HG03460 (cell line): Measurements from ENCODE around the gene MED26.
"Not testable (repeated sequence)": the region's sequence is repeated elsewhere in the genome, so short reads cannot be mapped to it uniquely, and the experiment has no call there.

ENCODE experiments used
- ATAC-seq: cut with Tn5 transposase; IDR thresholded peaks from one replicate; pipeline ENCODE4 v1.9.1; 2021; ENCODE audit not compliant: unreplicated experiment

MED26 gene, protein sequence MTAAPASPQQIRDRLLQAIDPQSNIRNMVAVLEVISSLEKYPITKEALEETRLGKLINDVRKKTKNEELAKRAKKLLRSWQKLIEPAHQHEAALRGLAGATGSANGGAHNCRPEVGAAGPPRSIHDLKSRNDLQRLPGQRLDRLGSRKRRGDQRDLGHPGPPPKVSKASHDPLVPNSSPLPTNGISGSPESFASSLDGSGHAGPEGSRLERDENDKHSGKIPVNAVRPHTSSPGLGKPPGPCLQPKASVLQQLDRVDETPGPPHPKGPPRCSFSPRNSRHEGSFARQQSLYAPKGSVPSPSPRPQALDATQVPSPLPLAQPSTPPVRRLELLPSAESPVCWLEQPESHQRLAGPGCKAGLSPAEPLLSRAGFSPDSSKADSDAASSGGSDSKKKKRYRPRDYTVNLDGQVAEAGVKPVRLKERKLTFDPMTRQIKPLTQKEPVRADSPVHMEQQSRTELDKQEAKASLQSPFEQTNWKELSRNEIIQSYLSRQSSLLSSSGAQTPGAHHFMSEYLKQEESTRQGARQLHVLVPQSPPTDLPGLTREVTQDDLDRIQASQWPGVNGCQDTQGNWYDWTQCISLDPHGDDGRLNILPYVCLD

GRCh38 chr19:16628183-16628983 is at the start of gene MED26:
Gene MED26 (minus strand): TSS chr19:16628204. CDS start chr19:16627943, 261 bp downstream.
- ATAC-seq = peak; percentile 85

DNA sequence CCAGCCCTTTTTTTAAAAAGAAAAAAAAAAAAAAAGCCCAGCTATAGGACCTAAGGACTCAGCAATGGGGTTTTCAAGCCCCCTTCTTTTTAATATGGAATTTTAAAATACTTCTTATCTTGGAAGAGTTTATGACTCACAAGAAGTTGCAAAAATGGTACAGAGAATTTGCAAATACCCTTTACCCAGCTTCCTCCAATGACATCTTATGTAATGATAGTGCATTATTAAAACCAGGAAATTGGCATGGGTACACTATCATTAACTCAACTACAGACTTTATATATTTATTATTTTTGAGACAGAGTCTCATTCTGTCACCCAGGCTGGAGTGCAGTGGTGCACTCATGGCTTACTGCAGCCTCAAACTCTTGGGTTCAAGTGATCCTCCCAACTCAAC is 49.1 kb upstream of the MED26 start:
- ATAC-seq = no peak

DNA sequence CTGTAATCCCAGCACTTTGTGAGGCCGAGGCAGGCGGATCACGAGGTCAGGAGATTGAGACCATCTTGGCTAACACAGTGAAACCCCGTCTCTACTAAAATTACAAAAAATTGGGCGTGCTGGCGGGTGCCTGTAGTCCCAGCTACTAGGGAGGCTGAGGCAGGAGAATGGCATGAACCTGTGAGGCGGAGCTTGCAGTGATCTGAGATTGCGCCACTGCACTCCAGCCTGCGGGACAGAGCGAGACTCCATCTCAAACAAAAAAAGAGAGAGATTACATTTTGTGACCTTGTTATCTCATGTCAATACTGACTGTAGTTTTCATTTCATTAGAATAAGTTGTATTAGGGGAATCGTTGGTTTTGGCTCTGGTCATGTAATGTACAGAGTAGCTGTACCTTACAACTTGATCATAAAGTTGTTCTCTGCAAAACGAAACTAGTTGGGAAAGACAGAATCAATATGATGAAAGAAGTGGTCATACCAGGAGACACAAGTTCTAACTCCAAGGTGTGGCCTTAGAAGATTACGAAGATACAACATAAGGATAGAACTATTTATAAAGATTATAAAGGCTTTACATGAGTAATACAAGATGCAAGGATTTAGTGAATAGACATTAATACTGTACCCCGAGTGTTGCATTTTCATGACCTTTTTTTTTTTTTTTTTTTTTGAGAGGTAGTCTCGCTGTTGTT is 48.2 kb upstream of the MED26 start:
- ATAC-seq = no peak

DNA sequence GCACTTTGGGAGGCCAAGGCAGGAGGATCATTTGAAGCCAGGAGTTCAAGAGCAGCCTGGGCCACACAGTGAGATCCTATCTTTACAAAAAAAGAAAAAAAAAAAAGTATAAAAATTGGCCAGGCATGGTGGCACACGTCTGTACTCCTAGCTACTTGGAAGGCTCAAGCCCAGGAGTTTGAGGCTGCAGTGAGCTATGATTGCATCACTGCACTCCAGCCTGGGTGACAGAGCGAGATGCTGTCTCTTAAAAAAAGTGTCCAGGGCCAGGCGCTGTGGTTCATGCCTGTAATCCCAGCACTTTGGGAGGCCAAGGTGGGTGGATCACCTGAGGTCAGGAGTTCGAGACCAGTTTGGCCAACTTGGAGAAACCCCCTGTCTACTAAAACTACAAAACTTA is 45.8 kb upstream of the MED26 start:
- not testable (repeated sequence) for ATAC-seq

DNA sequence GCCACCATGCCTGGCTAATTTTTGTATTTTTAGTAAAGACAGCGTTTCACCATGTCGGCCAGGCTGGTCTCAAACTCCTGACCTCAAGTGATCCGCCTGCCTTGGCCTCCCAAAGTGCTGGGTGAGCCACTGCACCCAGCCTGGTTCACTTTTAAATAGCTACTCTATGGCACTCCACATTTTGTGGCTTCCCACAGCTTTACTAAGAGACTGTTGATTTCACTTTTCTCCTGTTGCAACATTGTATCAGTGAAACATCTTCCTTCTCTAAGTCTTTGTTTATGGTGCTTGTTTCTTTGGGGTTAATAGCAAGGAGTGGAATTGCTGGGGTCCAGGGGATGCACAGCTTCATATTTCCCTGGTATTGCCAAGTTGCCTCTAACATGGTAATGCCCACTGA is 45.2 kb upstream of the MED26 start:
- no peak for ATAC-seq

DNA sequence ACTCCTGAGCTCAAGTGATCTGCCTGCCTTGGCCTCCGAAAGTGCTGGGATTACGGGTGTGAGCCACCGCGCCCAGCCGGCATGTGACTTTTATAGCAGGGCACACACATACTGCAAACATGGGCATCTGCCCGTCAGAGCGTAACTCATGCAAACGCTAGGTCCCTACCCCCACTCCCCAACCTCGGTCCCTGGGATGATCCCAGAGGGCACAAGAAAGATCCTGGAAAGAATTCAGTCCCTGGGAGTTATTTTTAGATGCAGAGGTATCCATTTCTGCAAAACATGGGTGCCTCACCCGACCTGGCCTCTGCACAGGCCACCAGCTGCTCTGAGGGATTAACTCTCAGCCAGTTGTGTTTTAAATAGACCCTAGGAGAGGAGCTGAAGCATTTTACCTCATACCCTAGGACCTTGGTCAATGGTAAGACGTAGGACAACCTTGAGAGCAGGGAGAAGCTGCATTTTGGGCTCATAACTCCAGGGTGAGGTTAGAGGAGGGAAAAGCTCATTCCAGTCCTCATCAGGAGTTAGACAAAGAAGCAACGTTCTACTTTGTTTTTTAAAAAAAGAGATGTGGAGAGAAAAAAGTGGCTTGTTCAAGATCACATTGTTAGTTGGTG is 43.8 kb upstream of the MED26 start:
- no peak for ATAC-seq

DNA sequence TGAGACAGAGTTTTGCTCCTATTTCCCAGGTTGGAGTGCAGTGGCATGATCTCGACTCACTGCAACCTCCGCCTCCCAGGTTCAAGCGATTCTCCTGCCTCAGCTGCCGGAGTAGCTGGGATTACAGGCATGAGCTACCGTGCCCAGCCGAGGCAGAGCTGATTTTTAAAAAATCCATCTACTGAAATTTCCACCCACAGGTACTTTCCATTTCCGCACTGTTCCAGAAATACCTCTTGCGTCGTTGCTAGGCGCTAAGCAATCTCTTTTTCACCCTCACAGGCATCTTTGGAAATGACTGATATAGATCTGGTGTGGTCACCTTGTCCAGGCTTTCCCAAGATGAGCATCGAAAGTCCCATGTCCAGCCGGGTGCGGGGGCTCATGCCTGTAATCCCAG is 42.3 kb upstream of the MED26 start:
- no peak for ATAC-seq

GRCh38 chr19:16668702-16669101 is 40.7 kb upstream of the MED26 start:
- ATAC-seq = not testable (repeated sequence)

DNA sequence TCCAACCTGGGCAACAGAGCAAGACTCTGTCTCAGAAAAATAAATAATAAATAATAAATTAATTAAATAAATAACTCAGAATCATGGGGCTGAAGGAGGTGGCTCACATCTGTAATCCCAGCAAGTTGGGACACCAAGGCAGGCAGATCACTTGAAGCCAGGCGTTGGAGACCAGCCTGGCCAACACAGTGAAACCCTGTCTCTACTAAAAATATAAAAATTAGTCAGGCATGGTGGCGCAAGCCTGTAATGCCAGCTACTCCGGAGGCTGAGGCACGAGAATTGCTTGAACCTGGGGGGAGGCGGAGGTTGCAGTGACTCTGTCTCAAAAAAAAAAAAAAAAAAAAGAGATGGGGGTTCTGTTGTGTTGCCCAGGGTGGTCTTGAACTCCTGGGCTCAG is 40.2 kb upstream of the MED26 start:
- ATAC-seq = no peak

- no peak for ATAC-seq
These were observed 33.6 kb upstream of the MED26 start for GRCh38 chr19:16661480-16662034.

GRCh38 chr19:16660763-16661479 is 32.9 kb upstream of the MED26 start, which contains the start of gene TMEM38A:
Gene TMEM38A (plus strand): TSS chr19:16661139. CDS start chr19:16661218, 79 bp downstream.
- no peak for ATAC-seq

DNA sequence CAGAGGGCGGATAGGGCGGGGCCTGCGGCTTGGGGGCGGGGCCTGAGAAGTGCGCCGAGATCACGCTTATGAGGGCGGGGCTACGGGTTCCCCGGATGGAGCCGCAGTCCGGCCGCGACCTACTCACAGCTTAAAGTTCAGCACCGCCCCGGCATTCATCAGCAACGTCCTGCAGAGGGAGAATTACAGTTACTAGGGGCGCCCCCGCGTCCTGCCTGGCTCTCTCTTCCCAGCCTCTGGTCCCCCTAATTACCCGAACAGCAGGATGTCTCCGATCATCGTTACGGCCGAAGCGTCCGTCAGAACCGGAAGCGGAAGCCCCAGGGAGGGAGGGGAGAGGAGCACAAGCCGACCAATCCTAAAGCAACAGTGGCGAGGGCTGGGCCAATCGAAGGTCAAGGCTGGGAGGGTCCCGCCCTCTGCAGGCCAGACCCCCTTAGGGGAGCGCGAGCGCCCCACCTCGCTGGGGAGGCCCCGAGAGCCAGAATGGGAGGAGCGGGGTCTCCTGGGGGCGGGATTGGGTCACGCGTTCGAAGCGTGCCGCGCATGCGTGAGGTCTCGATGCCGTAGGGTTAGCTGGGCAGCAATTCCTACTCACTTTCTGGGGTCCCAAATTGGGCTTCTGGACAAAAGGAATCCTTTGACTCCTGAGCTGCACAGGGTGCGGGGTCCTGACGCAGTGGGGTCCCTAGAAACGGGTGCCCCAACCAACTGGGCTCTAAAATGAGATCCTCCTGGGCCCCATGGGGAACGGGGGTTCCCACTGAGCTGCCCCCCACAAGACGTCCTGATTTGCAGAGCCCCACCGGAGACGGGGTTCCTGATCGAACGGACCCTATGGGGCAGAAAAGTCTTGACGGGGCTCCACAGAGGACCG is 32.1 kb upstream of the MED26 start, which contains the start of gene SMIM7:
Gene SMIM7 (minus strand): TSS at position 313 of the 877 bp plus-strand sequence. CDS start 34 bp downstream, at position 279.
- ATAC-seq = peak; percentile 85

DNA sequence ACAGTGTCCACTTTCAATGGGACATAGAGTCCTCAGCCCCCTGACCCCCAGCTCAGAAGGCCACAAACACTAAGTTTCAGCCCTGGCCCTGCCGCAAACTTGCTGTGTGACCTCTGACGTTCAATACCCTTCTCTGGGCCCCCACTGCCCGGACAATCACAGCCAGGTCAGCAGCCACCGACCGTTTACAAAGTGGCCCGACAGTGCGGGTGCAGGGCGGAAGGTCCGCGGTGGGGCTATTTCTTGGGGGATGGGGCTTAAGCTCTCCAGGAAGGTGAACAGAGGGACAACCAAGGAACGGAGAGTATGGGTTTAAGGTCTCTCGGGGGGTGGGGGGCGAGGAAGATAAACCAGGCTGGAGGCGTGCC is 31.4 kb upstream of the MED26 start:
- ATAC-seq = no peak

GRCh38 chr19:16657384-16657783 is 29.4 kb upstream of the MED26 start:
- no peak for ATAC-seq

- no peak for ATAC-seq
These were observed 27.7 kb upstream of the MED26 start for GRCh38 chr19:16655727-16656126.

DNA sequence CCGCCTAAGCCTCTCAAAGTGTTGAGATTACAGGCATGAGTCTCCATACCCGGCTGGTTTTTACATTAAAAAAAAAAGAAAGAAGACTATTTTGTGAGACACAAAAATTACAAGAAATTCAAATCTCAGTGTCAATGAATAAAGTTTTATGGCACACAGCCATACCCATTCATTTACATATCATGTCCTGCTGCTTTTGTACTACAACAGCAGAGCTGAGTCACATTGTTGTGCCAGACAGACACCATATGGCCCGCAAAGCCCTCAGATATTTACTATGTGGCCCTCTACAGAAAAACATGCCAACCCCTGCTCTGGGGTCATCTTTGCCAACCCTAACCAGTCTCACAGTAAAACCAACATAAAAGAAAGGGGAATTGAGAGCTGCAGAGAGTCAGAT is 26.6 kb upstream of the MED26 start:
- ATAC-seq = no peak

GRCh38 chr19:16654140-16654539 is 26.1 kb upstream of the MED26 start:
- no peak for ATAC-seq

GRCh38 chr19:16652854-16653253 is 24.9 kb upstream of the MED26 start:
- ATAC-seq = no peak
